Hepatocyte (in vitro differentiated cells): Measurements from ENCODE around the gene B4GALT2.

ENCODE experiments used
- EZH2 ChIP-seq: fragments of 200-600 bp; sonication (generic); IDR thresholded peaks from 2 replicates; pipeline ENCODE4 v1.6.1; 2016; ENCODE audit warnings: antibody characterized with exemption, mild to moderate bottlenecking, borderline replicate concordance
- TF ChIP-seq, protein P1 (sequence below): fragments of 200-600 bp; sonication (generic); IDR thresholded peaks from 2 replicates; pipeline ENCODE4 v1.5.1; 2016; ENCODE audit warnings: antibody characterized with exemption, mild to moderate bottlenecking; ENCODE audit not compliant: poor library complexity

DNA sequence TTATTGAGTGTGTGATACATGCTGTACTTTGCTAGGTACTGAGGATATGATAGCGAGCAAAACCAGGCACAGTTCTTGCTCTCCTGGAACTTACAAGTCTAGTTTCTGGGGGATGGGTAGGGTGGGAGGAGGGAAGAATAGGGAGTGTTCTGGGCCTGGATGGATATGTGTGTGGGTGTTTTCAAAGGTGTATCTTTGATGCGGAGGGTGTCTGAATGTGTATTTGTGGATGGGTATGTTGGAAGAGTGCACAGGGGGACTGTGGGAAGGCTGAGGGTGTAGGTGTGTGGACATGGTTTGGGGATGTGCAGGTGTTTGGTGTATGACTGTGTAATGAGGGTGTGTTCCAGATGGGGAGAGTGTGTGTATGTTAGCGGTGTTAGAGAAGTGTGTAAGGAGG lies 13.7 kb upstream of the B4GALT2 start:
- TF ChIP-seq, protein P1, sequence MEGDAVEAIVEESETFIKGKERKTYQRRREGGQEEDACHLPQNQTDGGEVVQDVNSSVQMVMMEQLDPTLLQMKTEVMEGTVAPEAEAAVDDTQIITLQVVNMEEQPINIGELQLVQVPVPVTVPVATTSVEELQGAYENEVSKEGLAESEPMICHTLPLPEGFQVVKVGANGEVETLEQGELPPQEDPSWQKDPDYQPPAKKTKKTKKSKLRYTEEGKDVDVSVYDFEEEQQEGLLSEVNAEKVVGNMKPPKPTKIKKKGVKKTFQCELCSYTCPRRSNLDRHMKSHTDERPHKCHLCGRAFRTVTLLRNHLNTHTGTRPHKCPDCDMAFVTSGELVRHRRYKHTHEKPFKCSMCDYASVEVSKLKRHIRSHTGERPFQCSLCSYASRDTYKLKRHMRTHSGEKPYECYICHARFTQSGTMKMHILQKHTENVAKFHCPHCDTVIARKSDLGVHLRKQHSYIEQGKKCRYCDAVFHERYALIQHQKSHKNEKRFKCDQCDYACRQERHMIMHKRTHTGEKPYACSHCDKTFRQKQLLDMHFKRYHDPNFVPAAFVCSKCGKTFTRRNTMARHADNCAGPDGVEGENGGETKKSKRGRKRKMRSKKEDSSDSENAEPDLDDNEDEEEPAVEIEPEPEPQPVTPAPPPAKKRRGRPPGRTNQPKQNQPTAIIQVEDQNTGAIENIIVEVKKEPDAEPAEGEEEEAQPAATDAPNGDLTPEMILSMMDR = no peak
- no peak for TF ChIP-seq EZH2
